COR-L47 (cell line): Measurements from ENCODE around the gene PSAT1.

Experiments
- DNase-seq: peaks from one replicate; lab custom pipeline; 2025; lab: John Stamatoyannopoulos, UW

Gene PSAT1

DNA sequence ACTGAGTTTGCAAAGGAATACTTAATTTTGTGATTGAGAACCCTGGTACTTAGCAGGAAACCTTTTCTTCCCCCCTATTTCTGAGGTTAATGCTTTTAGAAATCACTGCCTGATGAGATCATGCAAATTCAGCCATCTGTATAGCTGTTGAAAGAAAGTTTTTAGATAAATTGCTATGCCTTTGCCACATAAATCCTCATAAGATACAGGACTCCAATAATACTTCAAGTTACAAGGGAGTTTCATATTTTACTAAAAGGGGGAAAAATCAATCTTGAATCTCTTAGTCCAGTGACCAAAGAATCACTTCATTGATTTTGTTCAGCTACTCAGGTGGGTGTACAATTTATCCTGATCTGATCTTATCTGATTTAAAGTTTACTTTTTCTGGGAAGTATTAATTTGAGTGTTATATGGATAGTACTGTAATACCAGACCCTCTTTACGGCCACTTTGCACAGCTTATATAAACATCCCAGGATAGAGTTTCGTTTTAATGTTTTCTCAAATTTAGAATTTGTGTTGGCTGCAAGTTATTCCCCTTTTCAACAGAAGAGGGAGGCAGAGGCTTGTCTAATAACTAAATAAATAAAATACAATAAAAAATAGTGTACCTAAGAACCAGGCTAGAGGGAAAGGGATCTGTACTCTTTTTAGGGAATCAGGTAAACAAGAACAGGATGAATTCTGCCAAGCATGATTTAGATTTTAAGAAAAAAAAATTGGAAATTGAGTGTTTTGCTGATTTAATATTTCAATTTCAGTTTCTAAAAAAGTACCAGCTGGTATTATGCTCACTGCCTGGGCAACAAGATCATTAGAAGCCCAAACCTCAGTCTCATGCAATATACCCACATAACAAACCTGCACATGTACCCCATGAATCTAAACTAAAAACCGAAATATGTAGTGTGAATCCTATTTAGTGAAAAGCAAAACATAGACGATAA lies 69.1 kb downstream of the PSAT1 start:
- DNase-seq: no peak

DNA sequence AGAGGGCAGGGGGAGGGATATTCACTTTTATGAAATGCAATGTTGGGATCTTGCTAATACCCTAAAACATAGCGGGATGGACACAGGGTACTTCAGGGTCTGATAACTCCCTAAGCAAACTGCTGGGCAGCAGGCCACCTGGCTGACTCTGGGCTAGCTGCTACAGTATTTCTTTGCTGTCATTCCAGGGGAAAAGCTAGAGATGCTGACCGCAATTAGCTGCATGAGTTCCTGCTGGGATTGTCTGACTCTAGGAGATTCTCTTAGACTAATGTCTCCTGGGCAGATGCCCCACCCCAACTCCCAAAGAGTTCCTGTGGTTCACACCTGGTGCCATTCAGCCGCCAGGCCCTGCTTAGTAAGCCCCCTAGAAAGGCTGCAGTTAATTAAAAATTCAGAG lies 69.9 kb downstream of the PSAT1 start:
- DNase-seq: no peak

- DNase-seq: no peak
Observed at GRCh38 chr9:78368236-78368635, 71.3 kb downstream of the PSAT1 start.

DNA sequence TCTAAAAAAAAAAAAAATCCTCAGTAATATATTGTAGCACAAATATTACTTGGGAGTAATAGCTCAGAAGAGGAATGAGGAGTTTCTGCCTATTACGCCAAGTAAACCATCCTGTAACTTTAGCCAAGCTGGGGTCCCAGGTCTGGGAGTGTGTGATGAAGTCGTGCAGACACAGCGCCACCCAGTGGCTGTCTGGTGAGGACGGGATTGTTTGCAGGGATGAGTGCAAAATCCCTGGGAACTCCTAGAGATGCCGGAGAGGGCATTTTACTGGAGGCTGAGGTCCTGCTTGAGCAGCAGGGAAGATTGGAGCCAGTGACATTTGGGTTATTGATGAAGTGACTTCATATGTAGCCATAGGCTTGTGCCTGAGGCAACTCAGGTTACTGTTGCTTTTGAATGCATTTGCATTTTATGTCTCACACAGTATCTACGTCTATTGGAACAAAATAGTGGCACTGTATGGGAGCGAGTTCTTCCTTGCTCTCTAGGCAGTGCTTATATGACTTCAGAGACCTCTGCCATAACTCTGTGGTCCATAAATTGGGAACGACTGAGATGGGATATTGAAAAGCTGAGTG lies 72.8 kb downstream of the PSAT1 start:
- peak; percentile 33 for DNase-seq

- DNase-seq: no peak
Observed at GRCh38 chr9:78370991-78371390, 74.1 kb downstream of the PSAT1 start.

- no peak for DNase-seq
Observed at GRCh38 chr9:78371981-78372380, 75.1 kb downstream of the PSAT1 start.
